HG02973 (cell line): ENCODE results near the gene DPH5.
A peak's percentile ranks its signal among the peaks of the same experiment; 100 is the strongest.
"Not testable (repeated sequence)": the region's sequence is repeated elsewhere in the genome, so short reads cannot be mapped to it uniquely, and the experiment has no call there.

Experiments
- ATAC-seq: cut with Tn5 transposase; IDR thresholded peaks from one replicate; pipeline ENCODE4 v1.9.1; 2021; ENCODE audit warnings: moderate library complexity; ENCODE audit not compliant: unreplicated experiment

DPH5 gene

GRCh38 chr1:100989306-100990077, 36.1 kb downstream of the DPH5 start:
- no peak for ATAC-seq

DNA sequence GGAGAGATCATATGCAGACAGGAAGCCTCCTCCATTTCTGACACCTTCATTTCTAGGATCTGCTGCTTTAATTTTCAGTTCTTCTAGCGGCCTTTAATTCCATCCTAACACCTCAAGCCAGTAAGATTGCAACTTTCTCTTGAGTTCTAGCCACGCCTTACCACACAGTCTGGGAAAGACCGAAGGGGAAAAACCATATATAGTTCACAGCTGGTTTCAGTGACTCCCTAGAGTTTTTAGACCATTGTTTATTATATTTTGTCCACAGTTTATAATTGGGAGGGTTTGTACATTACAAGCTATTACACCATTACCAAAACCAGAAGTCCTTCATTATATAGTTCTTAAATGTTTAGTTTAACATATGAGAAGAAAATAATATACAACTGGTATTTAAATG, 37.5 kb downstream of the DPH5 start:
- no peak for ATAC-seq

- no peak for ATAC-seq
Observed at GRCh38 chr1:100982793-100983192, 42.8 kb downstream of the DPH5 start.

DNA sequence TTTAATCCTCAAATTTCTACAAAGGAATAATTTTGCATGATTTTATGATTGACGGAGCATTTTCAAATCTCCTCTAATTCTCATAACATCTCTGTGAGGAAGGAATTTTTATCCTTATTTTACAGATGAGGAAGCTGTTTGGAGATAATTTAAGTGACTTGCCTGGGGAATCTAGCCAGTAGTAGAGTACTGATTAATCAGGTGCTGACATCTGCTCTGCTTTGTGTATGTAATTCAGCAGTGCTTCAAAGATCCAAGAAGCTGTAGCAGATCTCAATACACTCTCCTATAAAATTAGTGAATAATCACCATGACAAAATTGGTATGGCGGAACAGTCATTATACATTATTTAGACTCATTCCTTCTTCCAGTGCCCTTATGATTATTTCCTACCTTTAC, 46.0 kb downstream of the DPH5 start:
- no peak for ATAC-seq

DNA sequence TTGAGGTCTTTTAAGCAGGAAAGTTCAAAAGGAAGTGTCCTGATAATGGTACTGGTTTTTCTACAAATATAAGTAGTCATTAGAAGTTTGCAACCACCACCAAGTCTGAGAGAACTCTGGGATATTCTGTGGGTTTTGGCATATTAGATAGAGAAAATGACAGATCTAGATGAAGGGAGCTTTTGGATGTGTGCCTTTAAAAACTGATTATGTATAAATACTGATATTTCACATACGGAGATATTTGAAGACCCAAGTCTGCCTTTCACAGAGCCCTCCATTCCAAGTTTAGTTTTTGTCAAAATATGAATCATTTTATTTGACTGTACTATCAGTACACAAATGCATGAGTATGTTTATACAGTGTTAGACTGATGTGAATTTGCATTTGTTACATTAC, 48.6 kb downstream of the DPH5 start:
- no peak for ATAC-seq

- no peak for ATAC-seq
Observed at GRCh38 chr1:100972185-100972584, 53.4 kb downstream of the DPH5 start.

DNA sequence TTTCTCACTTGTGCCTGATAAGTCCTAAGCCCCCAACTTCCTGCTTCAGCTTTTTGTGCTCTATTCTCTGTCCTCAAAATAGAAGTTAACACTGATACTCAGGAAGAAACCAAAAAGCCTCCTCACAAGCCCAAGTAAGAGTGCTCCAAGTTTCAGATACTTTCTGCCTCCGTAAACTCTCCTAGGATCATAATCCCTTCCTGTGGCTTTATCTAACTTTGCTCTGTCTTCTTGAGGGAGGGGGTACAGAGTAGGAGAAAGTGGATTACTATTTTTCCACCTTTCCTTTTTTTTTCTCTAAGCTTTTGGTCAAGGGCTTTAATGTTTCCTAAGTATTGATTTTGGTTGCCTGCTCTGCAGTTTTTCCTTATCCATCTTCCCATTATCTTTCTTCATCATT, 54.6 kb downstream of the DPH5 start:
- no peak for ATAC-seq

GRCh38 chr1:100969327-100969726, 56.3 kb downstream of the DPH5 start:
- ATAC-seq = no peak

DNA sequence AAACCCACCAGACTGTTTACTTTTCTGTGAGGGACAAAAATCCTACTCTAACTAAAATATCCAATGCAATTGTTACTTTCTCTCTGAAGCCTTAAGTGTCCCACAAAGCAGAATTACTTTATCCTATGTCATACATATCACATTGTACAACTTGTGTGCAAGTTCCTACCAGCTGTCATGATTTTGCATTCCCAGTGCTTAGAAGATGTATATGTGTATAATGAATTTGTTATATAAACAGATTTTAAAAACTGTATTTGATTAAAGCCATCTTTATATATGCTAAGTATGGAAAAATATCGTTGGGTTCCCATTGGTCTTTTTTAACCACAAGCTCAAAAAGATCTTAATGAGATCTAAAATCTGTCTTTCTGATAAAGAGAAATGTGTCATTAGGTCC, 57.0 kb downstream of the DPH5 start:
- no peak for ATAC-seq

DNA sequence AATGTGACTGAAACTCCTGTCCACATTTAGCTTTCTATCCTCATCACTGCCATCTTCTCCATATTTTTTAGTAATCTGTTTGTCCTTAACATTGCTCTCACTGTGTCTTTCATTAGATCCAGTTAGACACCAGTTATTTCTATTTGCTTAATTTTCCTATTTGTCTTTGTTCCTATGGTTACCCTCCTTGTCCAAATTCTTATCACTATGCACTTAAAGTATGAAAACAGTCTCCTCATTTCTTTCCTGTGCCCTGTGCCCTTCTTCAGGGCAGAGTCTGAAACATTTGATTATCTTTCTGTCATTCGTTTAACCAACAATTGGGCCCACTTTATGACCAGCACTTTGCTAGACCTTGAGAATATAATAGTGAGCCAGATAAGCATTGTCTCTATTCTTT, 65.5 kb downstream of the DPH5 start:
- no peak for ATAC-seq

DNA sequence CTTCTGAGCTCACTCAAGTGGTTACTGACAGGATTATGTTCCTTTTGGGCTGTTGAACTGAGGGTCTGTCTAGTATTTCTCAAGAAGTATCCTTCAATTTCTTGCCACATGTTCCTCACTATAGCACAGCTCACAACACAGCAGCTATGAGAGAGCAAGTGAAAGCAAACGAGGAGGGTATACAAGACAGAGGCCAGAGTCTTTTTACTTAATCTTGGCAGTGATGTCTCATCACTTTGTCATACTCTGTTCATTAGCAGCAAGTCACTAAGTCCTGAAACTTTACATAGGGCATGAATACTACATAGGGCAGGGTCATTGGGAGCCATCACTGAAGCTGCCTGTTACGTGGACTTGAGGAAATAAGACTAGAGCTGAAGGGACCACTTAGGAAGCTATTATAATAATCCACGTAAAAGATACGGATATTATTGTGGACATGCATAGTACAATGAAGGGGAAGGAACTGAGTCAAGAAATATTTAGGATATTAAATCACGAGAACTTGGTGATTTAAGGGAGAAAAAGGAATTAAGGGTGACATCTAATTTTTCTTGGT, 66.0 kb downstream of the DPH5 start:
- no peak for ATAC-seq

DNA sequence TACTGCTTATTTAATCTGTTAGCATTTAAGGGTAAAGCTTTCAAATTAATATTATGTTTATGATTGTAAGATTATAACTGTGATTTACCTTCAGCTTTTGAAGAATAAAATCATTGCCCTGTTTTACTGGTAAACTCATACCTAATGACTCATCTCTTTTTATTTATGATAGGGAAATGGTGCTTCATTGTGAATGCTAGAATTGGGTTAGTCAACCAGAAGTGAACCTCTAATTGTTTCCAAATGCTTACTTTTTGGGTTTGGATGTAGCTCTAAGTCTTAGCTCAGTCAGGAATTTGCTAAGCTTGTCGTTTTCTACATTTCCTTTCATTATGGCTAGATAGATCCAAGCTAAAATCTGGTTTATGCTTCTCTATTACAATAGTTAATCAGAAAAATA, 70.3 kb downstream of the DPH5 start:
- no peak for ATAC-seq

DNA sequence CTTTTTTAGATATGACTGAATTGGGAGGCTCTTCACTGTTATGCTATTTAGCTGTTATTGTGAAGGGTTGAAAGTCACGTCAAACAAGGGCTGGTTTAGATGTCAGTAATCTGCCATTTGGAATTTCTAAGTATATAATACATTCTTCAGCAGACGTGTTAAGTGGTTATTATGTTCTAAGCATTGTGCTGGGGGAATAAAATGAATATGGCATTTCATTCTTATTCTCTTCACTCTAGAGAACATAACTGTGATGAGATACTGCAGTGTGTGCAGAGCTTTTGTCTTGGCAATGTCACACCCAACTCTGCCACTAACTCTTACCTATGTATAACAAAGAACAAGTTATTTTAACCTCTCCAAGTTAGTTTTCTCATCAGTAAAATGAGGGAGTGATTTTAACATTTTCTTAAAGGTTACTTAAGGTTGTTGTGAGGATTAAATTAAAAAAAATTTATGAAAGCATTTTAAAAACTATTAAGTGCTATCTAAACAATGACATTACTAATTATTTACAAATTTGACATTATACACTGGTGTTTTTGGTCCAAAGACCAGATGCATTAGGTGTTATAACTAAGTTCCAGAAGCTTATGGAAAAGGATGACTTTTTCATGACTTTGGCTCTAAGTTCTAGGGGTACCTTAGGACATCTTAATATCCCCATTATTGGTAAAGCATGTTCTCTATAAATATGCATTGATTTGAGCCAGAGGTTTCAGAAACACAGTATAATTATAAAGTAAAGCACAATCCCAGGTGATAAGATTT, 71.4 kb downstream of the DPH5 start:
- no peak for ATAC-seq

GRCh38 chr1:100952970-100953369, 72.6 kb downstream of the DPH5 start:
- ATAC-seq = not testable (repeated sequence)

DNA sequence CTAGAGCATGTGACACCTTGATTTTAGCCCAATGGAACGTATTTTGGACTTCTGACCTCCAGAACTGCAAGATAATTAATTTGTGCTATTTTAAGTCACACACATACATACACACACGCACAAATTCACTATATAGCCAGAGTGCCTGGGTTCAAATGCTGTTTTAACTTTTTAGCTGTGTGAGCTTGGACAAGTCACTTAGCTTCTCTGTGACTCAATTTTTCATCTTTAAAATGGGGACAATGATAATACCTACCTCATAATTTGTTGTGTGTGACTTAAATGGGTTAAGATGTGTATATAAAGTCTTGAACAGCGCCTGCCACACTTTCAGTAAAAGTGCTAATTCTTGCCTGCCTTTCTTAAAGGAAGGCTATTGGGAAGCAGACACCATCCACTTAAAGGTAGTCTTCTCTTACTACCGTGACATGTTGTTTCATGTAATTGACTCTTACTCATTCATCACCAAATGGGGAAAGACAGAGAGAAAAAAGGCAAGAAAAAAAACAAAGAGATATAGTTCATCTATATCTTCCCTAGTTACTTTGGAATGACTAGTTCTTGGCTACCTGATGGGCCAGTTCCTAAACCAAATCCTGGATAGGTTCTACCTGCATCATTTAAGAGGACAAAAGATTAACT, 73.4 kb downstream of the DPH5 start:
- no peak for ATAC-seq

DNA sequence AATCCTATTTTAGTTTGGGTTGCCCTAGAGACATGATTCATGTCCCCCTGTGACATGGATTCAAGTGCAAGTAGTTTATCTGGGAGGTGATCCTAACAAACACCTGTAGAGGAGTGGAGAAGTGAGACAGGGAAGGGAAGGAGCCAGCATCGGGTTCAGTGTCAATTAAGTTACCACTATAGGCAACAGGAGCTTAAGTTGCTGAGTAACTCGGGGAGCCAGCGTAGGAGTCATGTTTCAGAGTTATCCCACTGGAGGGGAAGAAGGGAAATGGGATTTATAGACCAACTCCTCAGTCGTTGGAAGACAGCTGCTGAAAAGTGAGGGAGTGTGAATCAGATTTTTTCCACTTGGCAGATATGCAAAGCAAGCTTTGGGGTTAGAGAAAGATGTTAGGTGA, 74.8 kb downstream of the DPH5 start:
- no peak for ATAC-seq

DNA sequence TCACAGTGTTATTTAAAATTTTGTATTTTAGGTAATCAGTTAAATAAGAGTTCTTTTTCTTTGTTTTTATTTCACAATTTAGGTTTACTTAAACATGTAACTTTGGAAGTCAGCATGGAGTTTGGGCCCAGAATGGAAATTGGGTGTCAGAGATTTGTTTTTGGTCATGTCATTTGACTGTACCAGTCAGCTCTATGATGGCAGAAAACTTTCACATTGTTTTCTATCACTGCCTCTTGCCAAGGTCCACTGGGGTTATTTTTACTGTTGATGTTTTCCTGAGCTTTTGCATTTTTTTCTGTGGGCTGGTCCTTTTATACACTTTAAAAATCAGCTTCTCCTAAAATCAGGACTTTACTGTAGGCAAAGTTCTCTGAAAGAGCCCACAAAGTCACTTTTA, 75.2 kb downstream of the DPH5 start:
- ATAC-seq = no peak

GRCh38 chr1:100949515-100950158, 75.9 kb downstream of the DPH5 start:
- peak; percentile 69 for ATAC-seq

- not testable (repeated sequence) for ATAC-seq
Observed at GRCh38 chr1:100948721-100949405, 76.7 kb downstream of the DPH5 start.

- ATAC-seq = not testable (repeated sequence)
Observed at GRCh38 chr1:100947816-100948215, 77.8 kb downstream of the DPH5 start.

DNA sequence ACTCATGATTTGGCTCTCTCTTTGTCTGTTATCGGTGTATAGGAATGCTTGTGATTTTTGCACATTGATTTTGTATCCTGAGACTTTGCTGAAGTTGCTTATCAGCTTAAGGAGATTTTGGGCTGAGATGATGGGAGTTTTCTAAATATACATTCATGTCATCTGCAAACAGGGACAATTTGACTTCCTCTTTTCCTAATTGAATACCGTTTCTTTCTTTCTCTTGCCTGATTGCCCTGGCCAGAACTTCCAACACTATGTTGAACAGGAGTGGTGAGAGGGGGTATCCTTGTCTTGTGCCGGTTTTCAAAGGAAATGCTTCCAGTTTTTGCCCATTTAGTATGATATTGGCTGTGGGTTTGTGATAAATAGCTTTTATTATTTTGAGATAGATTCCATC, 79.5 kb downstream of the DPH5 start:
- ATAC-seq = not testable (repeated sequence)
